KMS-11 (cell line): ENCODE measurements around the gene PTPRT.

Experiments used
- H2AFZ ChIP-seq: fragments of 200-600 bp; sonication (generic); 2 replicates; pipeline ENCODE4 v1.6.1; 2016; ENCODE audit warnings: antibody characterized with exemption, mixed run types, low read depth
- H3K27ac ChIP-seq: fragments of 200-600 bp; sonication (generic); 2 replicates; pipeline ENCODE4 v1.6.1; 2016; ENCODE audit warnings: mild to moderate bottlenecking, mixed run types
- H3K27me3 ChIP-seq: fragments of 200-600 bp; sonication (generic); 2 replicates; pipeline ENCODE4 v1.6.1; 2017; ENCODE audit warnings: mild to moderate bottlenecking, low read depth, mixed run types, moderate library complexity; ENCODE audit not compliant: insufficient read depth
- H3K36me3 ChIP-seq: fragments of 200-600 bp; sonication (generic); 2 replicates; pipeline ENCODE4 v1.6.1; 2017; ENCODE audit warnings: mild to moderate bottlenecking, mixed run types; ENCODE audit not compliant: insufficient read depth
- H3K4me1 ChIP-seq: fragments of 200-600 bp; sonication (generic); 2 replicates; pipeline ENCODE4 v1.6.1; 2016; ENCODE audit warnings: mild to moderate bottlenecking, low read depth, mixed run types; ENCODE audit not compliant: poor library complexity, severe bottlenecking
- H3K4me2 ChIP-seq: fragments of 200-600 bp; sonication (generic); 2 replicates; pipeline ENCODE4 v1.7.0; 2016; ENCODE audit warnings: mild to moderate bottlenecking, mixed run types
- H3K4me3 ChIP-seq: fragments of 200-600 bp; sonication (generic); IDR thresholded peaks from 2 replicates; pipeline ENCODE4 v1.6.1; 2017; ENCODE audit warnings: low read depth, low read length, mixed read lengths; ENCODE audit not compliant: insufficient read depth
- H3K79me2 ChIP-seq: fragments of 200-600 bp; sonication (generic); 2 replicates; pipeline ENCODE4 v1.6.1; 2016; ENCODE audit warnings: low read depth, mixed run types; ENCODE audit not compliant: insufficient read depth
- H3K9ac ChIP-seq: fragments of 200-600 bp; sonication (generic); 2 replicates; pipeline ENCODE4 v1.6.1; 2016; ENCODE audit warnings: mild to moderate bottlenecking, mixed run types
- H4K20me1 ChIP-seq: fragments of 200-600 bp; sonication (generic); 2 replicates; pipeline ENCODE4 v1.6.1; 2016; ENCODE audit warnings: mild to moderate bottlenecking, mixed run types; ENCODE audit not compliant: insufficient read depth
- CTCF ChIP-seq: fragments of 200-600 bp; sonication (generic); conservative IDR thresholded peaks from 2 replicates; pipeline ENCODE4 v1.6.1; 2017; ENCODE audit warnings: low read depth, mild to moderate bottlenecking, antibody characterized with exemption, low read length, moderate library complexity, mixed read lengths

The PTPRT gene

GRCh38 chr20:42747765-42748411 is 441.8 kb downstream of the PTPRT start:
- Histone ChIP-seq H3K4me2 (no peak overlapping the region), H2AFZ (no peak overlapping the region), H3K27me3 (no peaks in the 10 kb centered on the region), H3K79me2 (no peaks in the 10 kb centered on the region), H4K20me1 (no peaks in the 10 kb centered on the region), H3K4me1 (no peaks in the 10 kb centered on the region), H3K4me3 (no peak overlapping the region), H3K27ac (no peak overlapping the region), H3K36me3 (no peaks in the 10 kb centered on the region), H3K9ac (no peak overlapping the region)
- TF ChIP-seq CTCF: no peak

GRCh38 chr20:42744756-42745465 is 444.8 kb downstream of the PTPRT start:
- H4K20me1 ChIP-seq: no peaks in the 10 kb centered on the region
- H3K27ac ChIP-seq: no peak overlapping the region
- H3K27me3 ChIP-seq: no peaks in the 10 kb centered on the region
- H2AFZ ChIP-seq: no peak overlapping the region
- H3K4me3 ChIP-seq: no peak overlapping the region
- H3K9ac ChIP-seq: no peak overlapping the region
- no peak for TF ChIP-seq CTCF
- no peaks in the 10 kb centered on the region for H3K36me3 ChIP-seq
- H3K4me2 ChIP-seq: no peak overlapping the region
- H3K4me1 ChIP-seq: no peaks in the 10 kb centered on the region
- no peaks in the 10 kb centered on the region for H3K79me2 ChIP-seq

GRCh38 chr20:42742926-42743325 is 446.8 kb downstream of the PTPRT start:
- H3K36me3 ChIP-seq: no peaks in the 10 kb centered on the region
- H3K27me3 ChIP-seq: no peaks in the 10 kb centered on the region
- TF ChIP-seq CTCF: no peak
- H3K9ac ChIP-seq: no peak overlapping the region
- H3K4me1 ChIP-seq: no peaks in the 10 kb centered on the region
- no peaks in the 10 kb centered on the region for H4K20me1 ChIP-seq
- no peaks in the 10 kb centered on the region for H3K79me2 ChIP-seq
- H3K4me3 ChIP-seq: no peak overlapping the region
- no peak overlapping the region for H3K4me2 ChIP-seq
- H3K27ac ChIP-seq: no peak overlapping the region
- H2AFZ ChIP-seq: no peak overlapping the region

- no peaks in the 10 kb centered on the region for H3K36me3 ChIP-seq
- H2AFZ ChIP-seq: no peak overlapping the region
- H3K27ac ChIP-seq: no peak overlapping the region
- H3K4me2 ChIP-seq: no peak overlapping the region
- no peak for TF ChIP-seq CTCF
- no peaks in the 10 kb centered on the region for H4K20me1 ChIP-seq
- H3K4me3 ChIP-seq: no peak overlapping the region
- no peaks in the 10 kb centered on the region for H3K4me1 ChIP-seq
- H3K9ac ChIP-seq: no peak overlapping the region
- no peaks in the 10 kb centered on the region for H3K27me3 ChIP-seq
- H3K79me2 ChIP-seq: no peaks in the 10 kb centered on the region
Observed at GRCh38 chr20:42741906-42742305, 447.8 kb downstream of the PTPRT start.
